OCI-LY7 (cell line): Measurements from ENCODE around the gene MTHFS. TPM values are rescaled to one million over a fixed set of nuclear protein-coding genes. Genes with fewer than 3 reads are reported as not detected.

Experiments used
- BruUV-seq: library from RNA; stranded (reverse); fragments of 400-500 nt; replicated peaks from 2 replicates; lab custom pipeline; 2021; lab: Mats Ljungman, UMichigan
- CTCF ChIA-PET: fragments of 300-600 bp; sonication (Branson Sonifier 250); formaldehyde crosslinking; loops from one replicate; lab custom pipeline; 2022; ENCODE audit warnings: antibody characterized with exemption; ENCODE audit not compliant: unreplicated experiment; lab: Charles Lee
- POLR2A ChIA-PET: fragments of 300-600 bp; sonication (Branson Sonifier 250); formaldehyde crosslinking; loops from one replicate; lab custom pipeline; 2022; ENCODE audit warnings: antibody characterized with exemption; lab: Charles Lee
- DNase-seq: peaks from one replicate; pipeline ENCODE4 v3.0.0-alpha.2; 2015; ENCODE audit warnings: low spot score
- H2AFZ ChIP-seq: fragments of 200-600 bp; sonication (generic), shearing (Covaris generic); 2 replicates; pipeline ENCODE4 v1.6.1; 2014; ENCODE audit warnings: mild to moderate bottlenecking, antibody characterized with exemption, low read length, moderate library complexity
- H3K27ac ChIP-seq: fragments of 200-600 bp; sonication (generic); 2 replicates; pipeline ENCODE4 v1.5.1; 2014; ENCODE audit warnings: mixed run types, low read depth, mild to moderate bottlenecking, moderate library complexity, low read length, inconsistent platforms; ENCODE audit not compliant: poor library complexity, severe bottlenecking
- H3K36me3 ChIP-seq: fragments of 200-600 bp; sonication (generic); 2 replicates; pipeline ENCODE4 v1.6.1; 2014; ENCODE audit warnings: mild to moderate bottlenecking, antibody characterized with exemption, low read length, moderate library complexity, mixed read lengths; ENCODE audit not compliant: insufficient read depth
- H3K4me1 ChIP-seq: fragments of 200-600 bp; sonication (generic); 2 replicates; pipeline ENCODE4 v1.5.1; 2014; ENCODE audit warnings: mild to moderate bottlenecking, low read length; ENCODE audit not compliant: insufficient read depth, poor library complexity, severe bottlenecking
- H3K4me2 ChIP-seq: fragments of 200-600 bp; sonication (generic); 2 replicates; pipeline ENCODE4 v1.6.1; 2014; ENCODE audit warnings: mild to moderate bottlenecking, low read length
- H3K4me3 ChIP-seq: fragments of 200-600 bp; sonication (generic); 2 replicates; pipeline ENCODE4 v1.5.1; 2014; ENCODE audit warnings: mild to moderate bottlenecking, low read depth, low read length; ENCODE audit not compliant: poor library complexity, severe bottlenecking
- H3K79me2 ChIP-seq: fragments of 200-600 bp; sonication (generic); 2 replicates; pipeline ENCODE4 v1.6.1; 2016; ENCODE audit warnings: low read depth, mild to moderate bottlenecking, low read length, moderate library complexity, mixed read lengths; ENCODE audit not compliant: insufficient read depth
- H3K9me2 ChIP-seq: fragments of 200-600 bp; sonication (generic); 2 replicates; pipeline ENCODE4 v1.6.1; 2016; ENCODE audit warnings: mild to moderate bottlenecking, low read length, mixed read lengths; ENCODE audit not compliant: insufficient read depth
- H3K9me3 ChIP-seq: fragments of 200-600 bp; sonication (generic); 2 replicates; pipeline ENCODE4 v1.6.1; 2014; ENCODE audit warnings: mild to moderate bottlenecking, mixed run types, low read length, mixed read lengths
- H4K20me1 ChIP-seq: fragments of 200-600 bp; sonication (generic); 2 replicates; pipeline ENCODE4 v1.6.1; 2014; ENCODE audit warnings: mild to moderate bottlenecking, antibody characterized with exemption, low read length, moderate library complexity, mixed read lengths; ENCODE audit not compliant: insufficient read depth
- EZH2phosphoT487 ChIP-seq: fragments of 200-600 bp; sonication (generic); IDR thresholded peaks from 2 replicates; pipeline ENCODE4 v1.6.1; 2018; ENCODE audit warnings: low read depth, borderline replicate concordance, mild to moderate bottlenecking, mixed run types, antibody characterized with exemption, low read length, moderate library complexity, mixed read lengths
- intact Hi-C: fragments of 100-400 bp; cut with micrococcal nuclease; formaldehyde crosslinking; loops from one replicate; pipeline ENCODE4 v1.10.0; 2022; ENCODE audit not compliant: unreplicated experiment
- total RNA-seq, 2 experiments: library from RNA; depleted of rRNA in 1 of 2; stranded (reverse); fragments of >200 nt in 1 of 2; shearing (Covaris generic) in 1 of 2; gene quantifications; 2 replicates each; pipeline ENCODE4 v1.2.3, GENCODE V29; 2014 to 2022
- TF ChIP-seq, protein P1 (sequence below): fragments of 200-600 bp; sonication (generic); conservative IDR thresholded peaks from 2 replicates; pipeline ENCODE4 v1.5.1; 2014; ENCODE audit warnings: mild to moderate bottlenecking, antibody characterized with exemption, low read length, moderate library complexity, mixed read lengths

MTHFS gene
- total RNA-seq, 2 experiments from 2014 or later: 12.4 to 32.3 TPM

- Histone ChIP-seq H3K9me3 (no peaks in the 10 kb centered on the region), H3K79me2 (no peaks in the 10 kb centered on the region), H3K36me3 (no peaks in the 10 kb centered on the region), H3K4me2 (no peak overlapping the region), H3K4me3 (no peak overlapping the region), H2AFZ (no peak overlapping the region), H4K20me1 (no peaks in the 10 kb centered on the region), H3K4me1 (no peaks in the 10 kb centered on the region), H3K27ac (no peak overlapping the region), H3K9me2 (no peaks in the 10 kb centered on the region)
- no TSS peak for BruUV-seq
- ChIA-PET CTCF (no interaction called here), POLR2A (no interaction called here)
- intact Hi-C loops: no loop called here
- TF ChIP-seq EZH2phosphoT487: no peak
- TF ChIP-seq, protein P1, sequence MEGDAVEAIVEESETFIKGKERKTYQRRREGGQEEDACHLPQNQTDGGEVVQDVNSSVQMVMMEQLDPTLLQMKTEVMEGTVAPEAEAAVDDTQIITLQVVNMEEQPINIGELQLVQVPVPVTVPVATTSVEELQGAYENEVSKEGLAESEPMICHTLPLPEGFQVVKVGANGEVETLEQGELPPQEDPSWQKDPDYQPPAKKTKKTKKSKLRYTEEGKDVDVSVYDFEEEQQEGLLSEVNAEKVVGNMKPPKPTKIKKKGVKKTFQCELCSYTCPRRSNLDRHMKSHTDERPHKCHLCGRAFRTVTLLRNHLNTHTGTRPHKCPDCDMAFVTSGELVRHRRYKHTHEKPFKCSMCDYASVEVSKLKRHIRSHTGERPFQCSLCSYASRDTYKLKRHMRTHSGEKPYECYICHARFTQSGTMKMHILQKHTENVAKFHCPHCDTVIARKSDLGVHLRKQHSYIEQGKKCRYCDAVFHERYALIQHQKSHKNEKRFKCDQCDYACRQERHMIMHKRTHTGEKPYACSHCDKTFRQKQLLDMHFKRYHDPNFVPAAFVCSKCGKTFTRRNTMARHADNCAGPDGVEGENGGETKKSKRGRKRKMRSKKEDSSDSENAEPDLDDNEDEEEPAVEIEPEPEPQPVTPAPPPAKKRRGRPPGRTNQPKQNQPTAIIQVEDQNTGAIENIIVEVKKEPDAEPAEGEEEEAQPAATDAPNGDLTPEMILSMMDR: no peak
- DNase-seq: no peak
Measured at GRCh38 chr15:79860661-79861060, 36.2 kb downstream of the MTHFS start.

GRCh38 chr15:79858469-79858868 lies 38.3 kb downstream of the MTHFS start:
- H3K36me3 ChIP-seq: no peaks in the 10 kb centered on the region
- H3K9me3 ChIP-seq: no peaks in the 10 kb centered on the region
- no peak overlapping the region for H3K4me2 ChIP-seq
- no peak overlapping the region for H3K4me3 ChIP-seq
- POLR2A ChIA-PET: no interaction called here
- no TSS peak for BruUV-seq
- no peaks in the 10 kb centered on the region for H4K20me1 ChIP-seq
- CTCF ChIA-PET: no interaction called here
- H3K4me1 ChIP-seq: no peaks in the 10 kb centered on the region
- TF ChIP-seq, protein P1: peak; percentile 58
- no peak for TF ChIP-seq EZH2phosphoT487
- H3K27ac ChIP-seq: no peak overlapping the region
- no peak for DNase-seq
- no peak overlapping the region for H2AFZ ChIP-seq
- H3K79me2 ChIP-seq: no peaks in the 10 kb centered on the region
- intact Hi-C loops: no loop called here
- no peaks in the 10 kb centered on the region for H3K9me2 ChIP-seq

GRCh38 chr15:79853492-79854328 lies 43.1 kb downstream of the MTHFS start:
- H2AFZ ChIP-seq: no peak overlapping the region
- no peak overlapping the region for H3K4me2 ChIP-seq
- no peak overlapping the region for H3K27ac ChIP-seq
- intact Hi-C loops: loop anchor here (1.0 to 5.0 kb wide), 4 partner anchors 139 to 513 kb away; no protein-coding TSS in a partner anchor
- peak; percentile 70 for DNase-seq
- no TSS peak for BruUV-seq
- CTCF ChIA-PET: interaction anchor here (0.6 to 1.1 kb wide), 2 partner anchors 170 to 514 kb away, joined by 3 to 6 read pairs; no protein-coding TSS in a partner anchor
- POLR2A ChIA-PET: interaction anchor here (0.5 to 1.9 kb wide), 6 partner anchors 16 to 307 kb away, joined by 3 to 5 read pairs (median 3); no protein-coding TSS in a partner anchor
- H3K36me3 ChIP-seq: no peaks in the 10 kb centered on the region
- no peak overlapping the region for H3K4me3 ChIP-seq
- H3K4me1 ChIP-seq: no peaks in the 10 kb centered on the region
- H3K9me2 ChIP-seq: no peaks in the 10 kb centered on the region
- H4K20me1 ChIP-seq: no peaks in the 10 kb centered on the region
- no peaks in the 10 kb centered on the region for H3K79me2 ChIP-seq
- H3K9me3 ChIP-seq: no peaks in the 10 kb centered on the region
- TF ChIP-seq, protein P1: peak; percentile 97
- no peak for TF ChIP-seq EZH2phosphoT487
